ENCODE measurements around the gene BAG5. TPM values are rescaled to one million over a fixed set of nuclear protein-coding genes. Genes with fewer than 3 reads are reported as not detected.
A peak's percentile ranks its signal among the peaks of the same experiment; 100 is the strongest.

The BAG5 gene
- total and polyA plus RNA-seq, 11 donors = 4.8 to 22.8 (median 17.0) TPM

- no peak for ATAC-seq
- H3K36me3 ChIP-seq = peaks cover 0 to 29% (median 3%) of the 10 kb centered on the region in 9 donors
- H3K9me3 ChIP-seq = no peaks in the 10 kb centered on the region
- peaks cover 0 to 43% (median 32%) of the 10 kb centered on the region in 12 donors for H3K4me1 ChIP-seq
- peak overlapping the region in 2 of 12 donors; percentile 84 to 91 for H3K27ac ChIP-seq
- intact Hi-C loops (cut with DNase I) = no loop called here
- H3K4me3 ChIP-seq = no peak overlapping the region
- TF ChIP-seq, protein P1, sequence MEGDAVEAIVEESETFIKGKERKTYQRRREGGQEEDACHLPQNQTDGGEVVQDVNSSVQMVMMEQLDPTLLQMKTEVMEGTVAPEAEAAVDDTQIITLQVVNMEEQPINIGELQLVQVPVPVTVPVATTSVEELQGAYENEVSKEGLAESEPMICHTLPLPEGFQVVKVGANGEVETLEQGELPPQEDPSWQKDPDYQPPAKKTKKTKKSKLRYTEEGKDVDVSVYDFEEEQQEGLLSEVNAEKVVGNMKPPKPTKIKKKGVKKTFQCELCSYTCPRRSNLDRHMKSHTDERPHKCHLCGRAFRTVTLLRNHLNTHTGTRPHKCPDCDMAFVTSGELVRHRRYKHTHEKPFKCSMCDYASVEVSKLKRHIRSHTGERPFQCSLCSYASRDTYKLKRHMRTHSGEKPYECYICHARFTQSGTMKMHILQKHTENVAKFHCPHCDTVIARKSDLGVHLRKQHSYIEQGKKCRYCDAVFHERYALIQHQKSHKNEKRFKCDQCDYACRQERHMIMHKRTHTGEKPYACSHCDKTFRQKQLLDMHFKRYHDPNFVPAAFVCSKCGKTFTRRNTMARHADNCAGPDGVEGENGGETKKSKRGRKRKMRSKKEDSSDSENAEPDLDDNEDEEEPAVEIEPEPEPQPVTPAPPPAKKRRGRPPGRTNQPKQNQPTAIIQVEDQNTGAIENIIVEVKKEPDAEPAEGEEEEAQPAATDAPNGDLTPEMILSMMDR (IDR thresholded peaks at IDR 0.05) = no peak
- no peak for TF ChIP-seq POLR2A (IDR thresholded peaks at IDR 0.05)
- DNase-seq = peak in 2 of 5 donors; percentile 20 to 53
- WGBS, 4 donors = 72 to 87% (median 82%) methylated on average over 4 to 9 of the region's 9 CpGs
- no peaks in the 10 kb centered on the region for H3K27me3 ChIP-seq
Observed at GRCh38 chr14:103536693-103537092, 25.8 kb downstream of the BAG5 start.

GRCh38 chr14:103535891-103536565, 26.4 kb downstream of the BAG5 start:
- Histone ChIP-seq H3K36me3 (peaks cover 0 to 29% (median 3%) of the 10 kb centered on the region in 9 donors), H3K9me3 (no peaks in the 10 kb centered on the region), H3K27me3 (no peaks in the 10 kb centered on the region), H3K27ac (peak overlapping the region in 1 of 12 donors; percentile 91), H3K4me1 (peaks cover 0 to 36% (median 25%) of the 10 kb centered on the region in 12 donors), H3K4me3 (no peak overlapping the region)
- intact Hi-C loops (cut with DNase I) = no loop called here
- WGBS, 4 donors = 86 to 100% (median 91%) methylated on average over 6 to 11 of the region's 11 CpGs
- no peak for TF ChIP-seq POLR2A (IDR thresholded peaks at IDR 0.05)
- TF ChIP-seq, protein P1 (IDR thresholded peaks at IDR 0.05) = no peak
- peak in 2 of 5 donors; percentile 20 to 47 for DNase-seq
- ATAC-seq = no peak

GRCh38 chr14:103535081-103535890, 27.2 kb downstream of the BAG5 start:
- ATAC-seq (no peak), DNase-seq (peak in 1 of 5 donors; percentile 55)
- intact Hi-C loops (cut with DNase I) = no loop called here
- Histone ChIP-seq H3K27ac (peak overlapping the region in 2 of 12 donors; percentile 14 to 91), H3K36me3 (peaks cover 0 to 29% (median 4%) of the 10 kb centered on the region in 9 donors), H3K9me3 (no peaks in the 10 kb centered on the region), H3K4me1 (peaks cover 0 to 34% (median 23%) of the 10 kb centered on the region in 12 donors), H3K4me3 (no peak overlapping the region), H3K27me3 (no peaks in the 10 kb centered on the region)
- 85 to 93% (median 89%) methylated on average over 8 to 21 of the region's 21 CpGs for WGBS, 4 donors
- TF ChIP-seq POLR2A (IDR thresholded peaks at IDR 0.05) = no peak
- TF ChIP-seq, protein P1 (IDR thresholded peaks at IDR 0.05) = no peak

- Histone ChIP-seq H3K4me3 (no peak overlapping the region), H3K9me3 (no peaks in the 10 kb centered on the region), H3K27me3 (no peaks in the 10 kb centered on the region), H3K4me1 (peaks cover 3 to 37% (median 27%) of the 10 kb centered on the region in 12 donors), H3K27ac (peak overlapping the region in 2 of 12 donors; percentile 14 to 91), H3K36me3 (peaks cover 0 to 29% (median 4%) of the 10 kb centered on the region in 9 donors)
- intact Hi-C loops (cut with DNase I) = no loop called here
- ATAC-seq = no peak
- DNase-seq = no peak
- TF ChIP-seq, protein P1 (IDR thresholded peaks at IDR 0.05) = no peak
- no peak for TF ChIP-seq POLR2A (IDR thresholded peaks at IDR 0.05)
- WGBS, 4 donors = 86 to 93% (median 88%) methylated on average over 12 to 22 of the region's 22 CpGs
Observed at GRCh38 chr14:103534576-103535061, 27.8 kb downstream of the BAG5 start.

All from heart left ventricle (tissue), 16 donors.